AG09309 (cell line): Measurements from ENCODE around the gene IPP.

Experiments used
- DNase-seq: peaks from one replicate; pipeline ENCODE4 v3.0.0-alpha.2; 2010; ENCODE audit warnings: low read depth
- H3K4me3 ChIP-seq: 2 replicates; pipeline ENCODE4 v1.5.1; 2011; ENCODE audit warnings: mild to moderate bottlenecking, low read depth, low read length, moderate library complexity; ENCODE audit not compliant: control insufficient read depth
- CTCF ChIP-seq: IDR thresholded peaks from 2 replicates; pipeline ENCODE4 v1.5.1; 2011; ENCODE audit warnings: mild to moderate bottlenecking, low read depth, low read length, inconsistent platforms; ENCODE audit not compliant: insufficient read depth, control insufficient read depth; ENCODE audit errors: missing control alignments

The IPP gene

DNA sequence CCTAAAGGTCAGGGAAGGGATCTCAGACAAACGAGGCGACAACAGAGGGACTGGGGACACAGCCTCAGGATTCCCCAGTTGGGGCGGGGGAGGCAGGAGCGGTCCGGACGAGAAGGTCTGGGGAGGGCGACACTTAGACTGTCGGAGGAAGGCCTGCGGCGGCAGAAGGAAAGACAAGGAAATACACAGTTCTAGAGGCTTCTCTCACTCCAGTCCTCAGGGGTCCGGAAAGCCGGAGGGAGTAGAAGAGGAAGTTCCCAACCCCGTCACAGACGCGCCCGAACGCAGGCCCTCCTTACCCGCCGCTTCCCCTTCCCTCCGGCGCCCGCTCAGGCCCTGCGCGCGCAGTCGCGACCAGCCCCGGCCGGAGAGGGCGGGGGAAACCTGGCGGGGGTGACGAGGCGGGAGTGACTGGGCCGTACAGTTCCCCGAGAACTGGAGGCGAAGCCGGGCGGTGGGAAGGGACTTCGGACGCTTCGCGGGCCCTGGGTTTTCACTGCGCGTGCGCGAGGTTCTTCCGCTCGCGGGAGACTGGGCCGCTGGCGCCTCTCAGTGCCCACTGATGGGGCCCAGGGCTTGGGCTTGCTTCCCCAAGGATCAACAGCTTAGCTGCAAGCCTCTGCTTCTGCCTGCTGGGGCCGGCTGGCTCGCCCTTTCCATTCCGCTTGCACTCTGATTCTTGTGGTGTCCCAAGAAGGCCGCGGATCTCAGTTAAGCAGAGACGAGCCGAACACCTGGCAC is at the start of gene IPP:
IPP (minus strand) TSS at position 356 of the 741 bp plus-strand sequence. CDS start 4,242 bp downstream, outside the sequence.
- TF ChIP-seq CTCF, result peak; percentile 18
- peak within 1 kb of the TSS; percentile 72 for H3K4me3 ChIP-seq
- peak; percentile 87 for DNase-seq

- no peak overlapping the region for H3K4me3 ChIP-seq
- no peak for DNase-seq
- TF ChIP-seq CTCF, result no peak
Measured at GRCh38 chr1:45796946-45797345, 46.5 kb upstream of the IPP start.

GRCh38 chr1:45796381-45796780 is 45.9 kb upstream of the IPP start:
- H3K4me3 ChIP-seq, result no peak overlapping the region
- no peak for TF ChIP-seq CTCF
- no peak for DNase-seq

- TF ChIP-seq CTCF, result no peak
- H3K4me3 ChIP-seq, result no peak overlapping the region
- DNase-seq, result no peak
Measured at GRCh38 chr1:45793942-45794604, 43.6 kb upstream of the IPP start.

- no peak overlapping the region for H3K4me3 ChIP-seq
- no peak for TF ChIP-seq CTCF
- DNase-seq, result no peak
Measured at GRCh38 chr1:45792744-45793143, 42.3 kb upstream of the IPP start.

DNA sequence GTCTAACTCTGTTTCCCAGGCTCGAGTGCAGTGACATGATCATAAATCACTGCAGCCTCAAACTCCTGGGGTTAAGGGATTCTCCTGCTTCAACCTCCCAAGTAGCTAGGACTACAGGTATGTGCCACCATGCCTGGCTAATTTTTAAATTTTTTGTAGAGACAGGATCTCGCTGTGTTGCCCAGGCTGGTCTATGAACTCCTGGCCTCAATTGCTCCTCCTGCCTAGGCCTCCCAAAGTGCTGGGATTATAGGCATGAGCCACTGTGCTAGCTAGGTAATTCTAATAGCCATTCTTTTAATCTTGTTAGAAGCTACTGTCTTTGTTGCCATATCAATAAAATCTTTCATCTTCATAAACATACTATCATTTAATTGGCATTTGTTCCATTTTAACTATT is 39.1 kb upstream of the IPP start:
- no peak for TF ChIP-seq CTCF
- no peak for DNase-seq
- H3K4me3 ChIP-seq, result no peak overlapping the region
